Trophoblast cell (in vitro differentiated cells and primary cell): ENCODE data around the gene C9orf78.

Experiments used
- DNase-seq, 2 donors: peaks; one replicate each; pipeline ENCODE4 v3.0.0-alpha.2; 2016
- H2AFZ ChIP-seq: 2 replicates; pipeline ENCODE4 v1.6.1; 2013; ENCODE audit warnings: low read length, moderate library complexity, mild to moderate bottlenecking; ENCODE audit not compliant: insufficient read depth, poor library complexity
- H2AK5ac ChIP-seq: 2 replicates; pipeline ENCODE4 v1.6.1; 2013; ENCODE audit warnings: mild to moderate bottlenecking, low read length
- H2BK120ac ChIP-seq: 2 replicates; pipeline ENCODE4 v1.6.1; 2013; ENCODE audit warnings: low read length, mild to moderate bottlenecking, moderate library complexity; ENCODE audit not compliant: insufficient read depth, poor library complexity
- H2BK12ac ChIP-seq: 2 replicates; pipeline ENCODE4 v1.6.1; 2013; ENCODE audit warnings: mild to moderate bottlenecking, low read length, moderate library complexity
- H2BK5ac ChIP-seq: 2 replicates; pipeline ENCODE4 v1.6.1; 2013; ENCODE audit warnings: low read length, low read depth, moderate library complexity, mild to moderate bottlenecking; ENCODE audit not compliant: poor library complexity
- H3K14ac ChIP-seq: 2 replicates; pipeline ENCODE4 v1.6.1; 2013; ENCODE audit warnings: mild to moderate bottlenecking, low read length
- H3K18ac ChIP-seq: 2 replicates; pipeline ENCODE4 v1.6.1; 2013; ENCODE audit warnings: mild to moderate bottlenecking, low read length
- H3K23ac ChIP-seq: 2 replicates; pipeline ENCODE4 v1.6.1; 2013; ENCODE audit warnings: low read length
- H3K27ac ChIP-seq: 2 replicates; pipeline ENCODE4 v1.5.1; 2013; ENCODE audit warnings: low read depth, mild to moderate bottlenecking, inconsistent platforms, low read length, moderate library complexity
- H3K27me3 ChIP-seq: 2 replicates; pipeline ENCODE4 v1.6.1; 2013; ENCODE audit warnings: inconsistent platforms, mild to moderate bottlenecking, low read length, moderate library complexity; ENCODE audit not compliant: insufficient read depth
- H3K36me3 ChIP-seq, 2 experiments: 1 replicate in 1 of 2; 2 replicates in 1 of 2; pipeline ENCODE4 v1.6.1; 2013; ENCODE audit warnings: low read length in 2 of 2, mild to moderate bottlenecking in 2 of 2, moderate library complexity in 1 of 2; ENCODE audit not compliant: insufficient read depth in 2 of 2, control insufficient read depth in 1 of 2
- H3K4ac ChIP-seq: 2 replicates; pipeline ENCODE4 v1.6.1; 2013; ENCODE audit warnings: low read depth, mild to moderate bottlenecking, low read length, moderate library complexity
- H3K4me1 ChIP-seq, 2 experiments: 1 replicate in 1 of 2; 2 replicates in 1 of 2; pipeline ENCODE4 v1.6.1; 2013; ENCODE audit warnings: low read length in 2 of 2, mild to moderate bottlenecking in 2 of 2, moderate library complexity in 1 of 2; ENCODE audit not compliant: insufficient read depth in 2 of 2, control insufficient read depth in 1 of 2
- H3K4me2 ChIP-seq: 2 replicates; pipeline ENCODE4 v1.6.1; 2013; ENCODE audit warnings: inconsistent platforms, mild to moderate bottlenecking, low read length, moderate library complexity
- H3K4me3 ChIP-seq: 2 replicates; pipeline ENCODE4 v1.5.1; 2013; ENCODE audit warnings: mild to moderate bottlenecking, low read depth, low read length, inconsistent platforms
- H3K79me1 ChIP-seq: one replicate; pipeline ENCODE4 v1.6.1; 2013; ENCODE audit warnings: low read length
- H3K79me2 ChIP-seq: 2 replicates; pipeline ENCODE4 v1.6.1; 2013; ENCODE audit warnings: low read length, mild to moderate bottlenecking; ENCODE audit not compliant: control insufficient read depth, insufficient read depth, poor library complexity
- H3K9ac ChIP-seq: 2 replicates; pipeline ENCODE4 v1.6.1; 2013; ENCODE audit warnings: mild to moderate bottlenecking, low read length
- H3K9me3 ChIP-seq: 2 replicates; pipeline ENCODE4 v1.6.1; 2013; ENCODE audit warnings: low read depth, mild to moderate bottlenecking, control low read depth, inconsistent platforms, low read length; ENCODE audit not compliant: insufficient read depth
- H4K12ac ChIP-seq: 2 replicates; pipeline ENCODE4 v1.6.1; 2013; ENCODE audit warnings: low read depth, mild to moderate bottlenecking, low read length, moderate library complexity
- H4K8ac ChIP-seq: 2 replicates; pipeline ENCODE4 v1.6.1; 2013; ENCODE audit warnings: low read depth, mild to moderate bottlenecking, low read length, moderate library complexity
- H4K91ac ChIP-seq: one replicate; pipeline ENCODE4 v1.6.1; 2013; ENCODE audit warnings: low read depth, mild to moderate bottlenecking, low read length, moderate library complexity
- WGBS: extraction: QIAGEN DNeasy Blood & Tissue Kit; methylation state at CpG from one replicate; pipeline ENCODE4 v1.1.7; 2013; ENCODE audit warnings: missing lambda C conversion rate; ENCODE audit not compliant: insufficient read length, insufficient coverage; ENCODE audit errors: extremely low coverage; 5-methylcytosine and 5-hydroxymethylcytosine counted together

C9orf78 gene

DNA sequence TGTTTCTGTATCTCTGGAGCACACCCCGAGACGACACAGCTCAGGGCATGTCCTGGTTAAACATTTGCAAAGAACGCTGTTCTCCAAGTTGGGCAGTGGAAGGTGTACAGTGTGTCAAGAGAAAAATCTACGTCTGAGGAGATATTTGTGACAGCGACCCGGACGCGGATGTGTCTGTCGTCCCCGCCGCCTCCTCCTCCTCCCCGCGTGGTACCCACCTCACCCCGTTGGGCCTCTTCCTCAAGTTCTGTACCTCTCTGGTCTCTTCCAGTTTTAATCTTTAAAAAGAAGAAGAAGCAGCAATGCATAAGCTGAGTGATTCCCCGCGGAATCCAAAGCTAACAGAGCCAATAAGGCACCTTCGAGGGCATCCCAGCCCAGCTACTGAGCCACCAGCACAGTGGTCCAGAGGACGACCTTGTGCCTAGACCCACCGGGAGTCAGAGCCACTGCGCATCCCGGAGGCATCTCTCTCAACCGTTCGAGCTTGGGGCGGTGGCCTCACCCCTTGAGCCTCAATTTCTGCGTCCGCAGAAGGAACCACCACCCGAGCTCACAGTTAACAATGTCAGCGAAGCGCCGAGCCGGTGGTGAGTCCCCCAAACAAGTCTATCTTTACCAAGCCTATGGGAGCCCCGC lies 467 bp downstream of the C9orf78 start:
- H3K9ac ChIP-seq: peak overlapping the region; percentile 77
- peak overlapping the region; percentile 42 for H3K14ac ChIP-seq
- peaks cover 9% of the 10 kb centered on the region for H3K79me1 ChIP-seq
- peak overlapping the region; percentile 91 for H4K8ac ChIP-seq
- WGBS: no CpG with 5 or more reads among the region's 32 CpGs
- no peak overlapping the region for H3K23ac ChIP-seq
- H2AFZ ChIP-seq: peak overlapping the region; percentile 98
- H2BK12ac ChIP-seq: no peak overlapping the region
- peak overlapping the region; percentile 93 for H3K4me2 ChIP-seq
- peak overlapping the region; percentile 28 for H2BK120ac ChIP-seq
- H3K18ac ChIP-seq: peak overlapping the region; percentile 78
- H3K36me3 ChIP-seq: peaks cover 21% of the 10 kb centered on the region in 2 experiments
- peaks cover 4% of the 10 kb centered on the region for H3K79me2 ChIP-seq
- H3K4me3 ChIP-seq: peak overlapping the region; percentile 93
- H4K12ac ChIP-seq: peak overlapping the region; percentile 36
- H2AK5ac ChIP-seq: peak overlapping the region; percentile 58
- H3K4me1 ChIP-seq: peaks cover 7 to 10% of the 10 kb centered on the region in 2 experiments
- H3K27ac ChIP-seq: no peak overlapping the region
- H4K91ac ChIP-seq: peak overlapping the region; percentile 19
- H2BK5ac ChIP-seq: no peak overlapping the region
- DNase-seq: no peak
- H3K9me3 ChIP-seq: no peaks in the 10 kb centered on the region
- H3K27me3 ChIP-seq: no peaks in the 10 kb centered on the region
- peak overlapping the region; percentile 72 for H3K4ac ChIP-seq

DNA sequence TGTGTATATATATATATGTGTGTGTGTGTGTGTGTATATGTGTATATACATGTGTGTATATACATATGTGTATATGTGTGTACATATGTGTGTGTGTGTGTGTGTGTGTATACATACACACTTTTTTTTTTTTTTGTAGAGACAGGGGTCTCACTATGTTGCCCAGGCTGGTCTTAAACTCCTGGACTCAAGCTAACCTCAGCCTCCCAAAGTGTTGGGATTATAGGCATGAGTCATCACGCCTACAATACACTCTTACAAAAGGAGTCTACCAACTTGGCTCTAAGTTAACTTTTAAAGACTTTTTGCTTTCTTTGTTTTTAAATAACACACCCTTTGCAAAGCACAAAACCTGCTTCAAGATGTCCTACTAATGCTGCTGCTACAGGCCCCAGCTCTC lies 2.1 kb downstream of the C9orf78 start:
- Histone ChIP-seq H3K27me3 (no peaks in the 10 kb centered on the region), H2AFZ (no peak overlapping the region), H3K9ac (no peak overlapping the region), H2BK5ac (no peak overlapping the region), H3K18ac (no peak overlapping the region), H4K12ac (no peak overlapping the region), H3K9me3 (no peaks in the 10 kb centered on the region), H3K4me1 (peaks cover 3 to 8% of the 10 kb centered on the region in 2 experiments), H3K79me1 (peaks cover 9% of the 10 kb centered on the region), H2AK5ac (no peak overlapping the region), H4K91ac (no peak overlapping the region), H3K79me2 (peaks cover 4% of the 10 kb centered on the region), H3K4me3 (no peak overlapping the region), H3K4me2 (no peak overlapping the region), H2BK12ac (no peak overlapping the region), H3K4ac (no peak overlapping the region), H3K27ac (no peak overlapping the region), H3K36me3 (peaks cover 31 to 35% of the 10 kb centered on the region in 2 experiments), H3K14ac (no peak overlapping the region), H4K8ac (no peak overlapping the region), H2BK120ac (no peak overlapping the region), H3K23ac (no peak overlapping the region)
- DNase-seq: no peak
- WGBS: no CpG with 5 or more reads among the region's 1 CpG

DNA sequence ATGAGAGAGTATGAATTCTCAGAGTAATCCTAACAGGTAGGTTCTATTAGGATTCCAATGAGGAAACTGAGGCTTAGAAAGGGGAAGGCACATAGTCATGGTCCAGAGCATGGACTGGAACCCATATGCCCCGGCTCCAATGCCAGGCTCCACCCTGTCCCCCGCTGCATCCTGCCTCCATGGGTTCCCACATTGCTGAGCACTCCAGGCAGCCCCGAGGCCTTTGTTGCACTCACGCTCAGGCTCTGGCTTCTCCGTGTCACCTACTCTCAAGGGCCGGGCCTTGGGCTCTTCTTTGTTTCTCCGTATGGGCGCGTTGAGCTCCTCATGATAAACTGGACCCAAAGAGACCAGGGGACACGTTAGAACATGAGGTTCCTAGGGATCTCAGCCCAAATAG lies 6.1 kb downstream of the C9orf78 start:
- H3K79me2 ChIP-seq: no peaks in the 10 kb centered on the region
- H2AFZ ChIP-seq: no peak overlapping the region
- H3K27me3 ChIP-seq: no peaks in the 10 kb centered on the region
- H3K23ac ChIP-seq: no peak overlapping the region
- H4K91ac ChIP-seq: no peak overlapping the region
- H3K18ac ChIP-seq: no peak overlapping the region
- no peak overlapping the region for H4K12ac ChIP-seq
- no CpG with 5 or more reads among the region's 10 CpGs for WGBS
- no peak overlapping the region for H2AK5ac ChIP-seq
- no peak overlapping the region for H3K27ac ChIP-seq
- H3K36me3 ChIP-seq: peaks cover 34 to 38% of the 10 kb centered on the region in 2 experiments
- H3K9me3 ChIP-seq: no peaks in the 10 kb centered on the region
- no peak for DNase-seq
- no peaks in the 10 kb centered on the region for H3K79me1 ChIP-seq
- no peaks in the 10 kb centered on the region for H3K4me1 ChIP-seq
- H2BK5ac ChIP-seq: no peak overlapping the region
- H3K4me3 ChIP-seq: no peak overlapping the region
- no peak overlapping the region for H4K8ac ChIP-seq
- H3K4ac ChIP-seq: no peak overlapping the region
- no peak overlapping the region for H3K14ac ChIP-seq
- H3K9ac ChIP-seq: no peak overlapping the region
- no peak overlapping the region for H2BK12ac ChIP-seq
- H3K4me2 ChIP-seq: no peak overlapping the region
- no peak overlapping the region for H2BK120ac ChIP-seq

DNA sequence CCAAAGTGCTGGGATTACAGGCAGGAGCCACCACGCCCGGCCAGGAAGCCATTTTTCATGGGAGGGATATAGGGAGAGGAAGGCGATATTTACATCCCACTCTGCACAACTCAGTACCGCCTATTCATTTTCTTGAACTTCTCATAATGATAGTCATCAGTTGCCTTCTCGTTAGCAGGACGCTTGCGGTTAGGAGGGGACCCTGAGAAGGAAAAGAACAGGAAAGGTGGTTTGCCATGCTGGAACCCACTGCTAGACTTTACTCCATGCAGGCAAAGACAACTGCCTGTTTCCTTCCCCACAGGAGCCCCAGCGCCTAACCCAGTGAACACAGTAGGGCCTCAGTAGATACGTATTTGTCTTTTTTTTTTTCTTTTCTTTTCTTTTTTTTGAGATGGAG lies 7.0 kb downstream of the C9orf78 start:
- Histone ChIP-seq H2BK120ac (no peak overlapping the region), H4K8ac (no peak overlapping the region), H3K14ac (no peak overlapping the region), H3K4me2 (no peak overlapping the region), H3K27me3 (no peaks in the 10 kb centered on the region), H3K4me3 (no peak overlapping the region), H2BK12ac (no peak overlapping the region), H3K27ac (no peak overlapping the region), H2AK5ac (no peak overlapping the region), H3K9ac (no peak overlapping the region), H3K9me3 (no peaks in the 10 kb centered on the region), H4K91ac (no peak overlapping the region), H3K18ac (no peak overlapping the region), H4K12ac (no peak overlapping the region), H3K36me3 (peaks cover 32 to 38% of the 10 kb centered on the region in 2 experiments), H2AFZ (no peak overlapping the region), H3K79me1 (peaks cover 4% of the 10 kb centered on the region), H3K23ac (no peak overlapping the region), H3K4ac (no peak overlapping the region), H3K79me2 (peaks cover 3% of the 10 kb centered on the region), H2BK5ac (no peak overlapping the region), H3K4me1 (peaks cover 0 to under 1% of the 10 kb centered on the region in 2 experiments)
- no peak for DNase-seq
- WGBS: no CpG with 5 or more reads among the region's 9 CpGs
